ENCODE measurements around the gene USHBP1. TPM values are rescaled to one million over a fixed set of nuclear protein-coding genes. Genes with fewer than 3 reads are reported as not detected.

Gene USHBP1
- total and polyA plus RNA-seq, 10 of the 15 experiments (the other 5 are each of a cell fraction or from before 2014, with no cell fraction given): 0.05 to 0.96 (median 0.22) TPM; not detected in 2

DNA sequence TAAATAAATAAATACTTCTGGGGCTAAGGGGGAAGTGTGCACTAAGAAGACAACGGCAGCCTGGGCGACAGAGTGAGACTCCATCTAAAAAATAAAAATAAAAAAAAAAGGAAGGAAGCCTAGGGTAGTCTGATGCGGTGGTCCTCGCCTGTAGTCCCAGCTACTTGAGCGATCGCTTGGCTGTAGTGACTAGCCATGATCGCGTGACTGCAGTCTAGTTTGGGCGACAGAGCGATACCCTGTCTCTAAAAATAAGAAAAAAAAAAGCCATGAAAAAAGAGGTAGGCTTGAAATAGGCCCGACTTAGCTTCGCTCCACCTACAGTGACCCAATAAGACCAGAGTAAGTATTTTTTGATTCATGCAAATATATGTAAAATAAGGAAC, 2.0 kb upstream of the USHBP1 start:
- Histone ChIP-seq H3K9ac (ENCODE audit: control insufficient read depth, insufficient read depth, low read length) (peak overlapping the region; percentile 66), H3K4me2 (ENCODE audit: control insufficient read depth, insufficient read depth) (peak overlapping the region; percentile 75), H3K27me3 (replicated peaks in 1 of 2; ENCODE audit: control insufficient read depth in 2 of 2, insufficient read depth in 2 of 2, low read length in 1 of 2) (no peaks in the 10 kb centered on the region), H2AFZ (ENCODE audit: control insufficient read depth, low read depth, low read length) (peak overlapping the region; percentile 89), H3K79me2 (ENCODE audit: control insufficient read depth, insufficient read depth, low read length) (peaks cover 13% of the 10 kb centered on the region), H3K4me1 (ENCODE audit: control insufficient read depth, insufficient read depth, low read length) (peaks cover 11% of the 10 kb centered on the region), H3K4me3 (no peak overlapping the region), H4K20me1 (ENCODE audit: control insufficient read depth, insufficient read depth) (no peaks in the 10 kb centered on the region), H3K36me3 (ENCODE audit: control insufficient read depth in 2 of 2, insufficient read depth in 2 of 2, low read length in 1 of 2) (peaks cover 3 to 5% of the 10 kb centered on the region in 2 experiments; a peak in 3 of 4 replicates), H3K27ac (ENCODE audit: control insufficient read depth, insufficient read depth) (peak overlapping the region; percentile 81), H3K9me3 (replicated peaks; ENCODE audit: control insufficient read depth, insufficient read depth, low read length) (no peaks in the 10 kb centered on the region)
- ATAC-seq: no peak
- BruUV-seq (replicated peaks): TSS peak; percentile 88
- ChIA-PET RAD21 (ENCODE audit: unreplicated experiment) (interaction anchor here (0.7 to 1.8 kb wide), 22 partner anchors 11 to 551 kb away, joined by 3 to 22 read pairs (median 4); partner anchors contain the start of genes ABHD8, ANKLE1, DDA1 and OCEL1), POLR2A (interaction anchor here (0.5 to 2.1 kb wide), 19 partner anchors 12 to 1861 kb away, joined by 3 to 16 read pairs (median 4); partner anchors contain the start of genes ABHD8, ANKLE1, ANO8 and DDA1), SMC1A (ENCODE audit: uncharacterized antibody, unreplicated experiment) (interaction anchor here (0.6 to 5.0 kb wide), 13 partner anchors 15 to 671 kb away, joined by 3 to 43 read pairs (median 3); partner anchors contain the start of genes ABHD8, ANKLE1 and USE1), CTCF (interaction anchor here (0.5 to 10.5 kb wide), 19 partner anchors 8 to 1676 kb away, joined by 3 to 120 read pairs (median 3); partner anchors contain the start of genes ABHD8, ANKLE1, HAUS8 and MRPL34)
- FAIRE-seq: no peak
- intact Hi-C loops (cut with micrococcal nuclease; ENCODE audit: unreplicated experiment): loop anchor here (2.0 to 10.0 kb wide), 2 partner anchors 16 to 492 kb away; no protein-coding TSS in a partner anchor
- in situ Hi-C loops (cut with MboI): no loop called here
- DNase-seq (ENCODE audit: low read depth, low spot score): no peak
- under 1% methylated on average over 12 of the region's 12 CpGs for WGBS (ENCODE audit: insufficient coverage, insufficient replicate concordance, low lambda C conversion rate, missing lambda C conversion rate)
- TF ChIP-seq YBX1 (IDR thresholded peaks at IDR 0.05) (no peak), NBN (IDR thresholded peaks at IDR 0.05) (no peak), SRF (IDR thresholded peaks at IDR 0.05; ENCODE audit: low read depth in 2 of 2, low read length in 2 of 2) (no peak), BHLHE40 (IDR thresholded peaks at IDR 0.05; ENCODE audit: borderline replicate concordance in 1 of 2, low read depth in 2 of 2, low read length in 1 of 2) (peak; percentile 38 to 45; a peak in 2 of 4 replicates), SIN3A (IDR thresholded peaks at IDR 0.05; ENCODE audit: low read depth, low read length) (no peak), ZBED1 (IDR thresholded peaks at IDR 0.05; ENCODE audit: borderline replicate concordance) (peak; percentile 55; the same call in 1 of the 2 replicates), SMC3 (IDR thresholded peaks at IDR 0.05; ENCODE audit: borderline replicate concordance, low read length) (no peak), POLR2AphosphoS2 (IDR thresholded peaks at IDR 0.05; ENCODE audit: low read depth, low read length) (no peak), NR2C2 (IDR thresholded peaks at IDR 0.05; ENCODE audit: borderline replicate concordance, control insufficient read depth, insufficient read length, low read depth) (no peak), EED (IDR thresholded peaks at IDR 0.05; ENCODE audit: low read depth) (0 out of 2 replicates have a peak, but pooled peaks have one; percentile 12), PML (IDR thresholded peaks at IDR 0.05; ENCODE audit: low read length) (no peak), POLR2AphosphoS5 (IDR thresholded peaks at IDR 0.05; ENCODE audit: low read length) (0 out of 2 replicates have a peak, but pooled peaks have one; percentile 29), POLR2A (IDR thresholded peaks at IDR 0.05; ENCODE audit: low read depth, low read length) (peak; percentile 43; the same call in 1 of the 2 replicates), MTA2 (IDR thresholded peaks at IDR 0.05; ENCODE audit: low read depth) (no peak), JUNB (IDR thresholded peaks at IDR 0.05) (no peak), FOXM1 (IDR thresholded peaks at IDR 0.05; ENCODE audit: low read depth, low read length) (no peak)
- TF ChIP-seq, protein P1, sequence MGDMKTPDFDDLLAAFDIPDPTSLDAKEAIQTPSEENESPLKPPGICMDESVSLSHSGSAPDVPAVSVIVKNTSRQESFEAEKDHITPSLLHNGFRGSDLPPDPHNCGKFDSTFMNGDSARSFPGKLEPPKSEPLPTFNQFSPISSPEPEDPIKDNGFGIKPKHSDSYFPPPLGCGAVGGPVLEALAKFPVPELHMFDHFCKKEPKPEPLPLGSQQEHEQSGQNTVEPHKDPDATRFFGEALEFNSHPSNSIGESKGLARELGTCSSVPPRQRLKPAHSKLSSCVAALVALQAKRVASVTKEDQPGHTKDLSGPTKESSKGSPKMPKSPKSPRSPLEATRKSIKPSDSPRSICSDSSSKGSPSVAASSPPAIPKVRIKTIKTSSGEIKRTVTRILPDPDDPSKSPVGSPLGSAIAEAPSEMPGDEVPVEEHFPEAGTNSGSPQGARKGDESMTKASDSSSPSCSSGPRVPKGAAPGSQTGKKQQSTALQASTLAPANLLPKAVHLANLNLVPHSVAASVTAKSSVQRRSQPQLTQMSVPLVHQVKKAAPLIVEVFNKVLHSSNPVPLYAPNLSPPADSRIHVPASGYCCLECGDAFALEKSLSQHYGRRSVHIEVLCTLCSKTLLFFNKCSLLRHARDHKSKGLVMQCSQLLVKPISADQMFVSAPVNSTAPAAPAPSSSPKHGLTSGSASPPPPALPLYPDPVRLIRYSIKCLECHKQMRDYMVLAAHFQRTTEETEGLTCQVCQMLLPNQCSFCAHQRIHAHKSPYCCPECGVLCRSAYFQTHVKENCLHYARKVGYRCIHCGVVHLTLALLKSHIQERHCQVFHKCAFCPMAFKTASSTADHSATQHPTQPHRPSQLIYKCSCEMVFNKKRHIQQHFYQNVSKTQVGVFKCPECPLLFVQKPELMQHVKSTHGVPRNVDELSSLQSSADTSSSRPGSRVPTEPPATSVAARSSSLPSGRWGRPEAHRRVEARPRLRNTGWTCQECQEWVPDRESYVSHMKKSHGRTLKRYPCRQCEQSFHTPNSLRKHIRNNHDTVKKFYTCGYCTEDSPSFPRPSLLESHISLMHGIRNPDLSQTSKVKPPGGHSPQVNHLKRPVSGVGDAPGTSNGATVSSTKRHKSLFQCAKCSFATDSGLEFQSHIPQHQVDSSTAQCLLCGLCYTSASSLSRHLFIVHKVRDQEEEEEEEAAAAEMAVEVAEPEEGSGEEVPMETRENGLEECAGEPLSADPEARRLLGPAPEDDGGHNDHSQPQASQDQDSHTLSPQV (IDR thresholded peaks at IDR 0.05): no peak
- TF ChIP-seq, protein P2, sequence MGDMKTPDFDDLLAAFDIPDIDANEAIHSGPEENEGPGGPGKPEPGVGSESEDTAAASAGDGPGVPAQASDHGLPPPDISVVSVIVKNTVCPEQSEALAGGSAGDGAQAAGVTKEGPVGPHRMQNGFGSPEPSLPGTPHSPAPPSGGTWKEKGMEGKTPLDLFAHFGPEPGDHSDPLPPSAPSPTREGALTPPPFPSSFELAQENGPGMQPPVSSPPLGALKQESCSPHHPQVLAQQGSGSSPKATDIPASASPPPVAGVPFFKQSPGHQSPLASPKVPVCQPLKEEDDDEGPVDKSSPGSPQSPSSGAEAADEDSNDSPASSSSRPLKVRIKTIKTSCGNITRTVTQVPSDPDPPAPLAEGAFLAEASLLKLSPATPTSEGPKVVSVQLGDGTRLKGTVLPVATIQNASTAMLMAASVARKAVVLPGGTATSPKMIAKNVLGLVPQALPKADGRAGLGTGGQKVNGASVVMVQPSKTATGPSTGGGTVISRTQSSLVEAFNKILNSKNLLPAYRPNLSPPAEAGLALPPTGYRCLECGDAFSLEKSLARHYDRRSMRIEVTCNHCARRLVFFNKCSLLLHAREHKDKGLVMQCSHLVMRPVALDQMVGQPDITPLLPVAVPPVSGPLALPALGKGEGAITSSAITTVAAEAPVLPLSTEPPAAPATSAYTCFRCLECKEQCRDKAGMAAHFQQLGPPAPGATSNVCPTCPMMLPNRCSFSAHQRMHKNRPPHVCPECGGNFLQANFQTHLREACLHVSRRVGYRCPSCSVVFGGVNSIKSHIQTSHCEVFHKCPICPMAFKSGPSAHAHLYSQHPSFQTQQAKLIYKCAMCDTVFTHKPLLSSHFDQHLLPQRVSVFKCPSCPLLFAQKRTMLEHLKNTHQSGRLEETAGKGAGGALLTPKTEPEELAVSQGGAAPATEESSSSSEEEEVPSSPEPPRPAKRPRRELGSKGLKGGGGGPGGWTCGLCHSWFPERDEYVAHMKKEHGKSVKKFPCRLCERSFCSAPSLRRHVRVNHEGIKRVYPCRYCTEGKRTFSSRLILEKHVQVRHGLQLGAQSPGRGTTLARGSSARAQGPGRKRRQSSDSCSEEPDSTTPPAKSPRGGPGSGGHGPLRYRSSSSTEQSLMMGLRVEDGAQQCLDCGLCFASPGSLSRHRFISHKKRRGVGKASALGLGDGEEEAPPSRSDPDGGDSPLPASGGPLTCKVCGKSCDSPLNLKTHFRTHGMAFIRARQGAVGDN (IDR thresholded peaks at IDR 0.05): no peak

Data from GM12878 (cell line).